Epithelial cell of prostate (primary cell): ENCODE measurements around the gene SNRPD3.
"Not testable (repeated sequence)": the region's sequence is repeated elsewhere in the genome, so short reads cannot be mapped to it uniquely, and the experiment has no call there.

Experiments
- DNase-seq: peaks from one replicate; pipeline ENCODE4 v3.0.0-alpha.2; 2011; ENCODE audit warnings: low read depth, low spot score
- H3K27ac ChIP-seq: fragments of 450-650 bp; 2 replicates; pipeline ENCODE4 v1.5.1; 2017; ENCODE audit warnings: mild to moderate bottlenecking

The SNRPD3 gene

GRCh38 chr22:24589518-24590030 lies 33.8 kb downstream of the SNRPD3 start:
- no peak for DNase-seq
- H3K27ac ChIP-seq: no peak overlapping the region

- no peak overlapping the region for H3K27ac ChIP-seq
- DNase-seq: no peak
These were observed 34.9 kb downstream of the SNRPD3 start for GRCh38 chr22:24590596-24591173.

- DNase-seq: no peak
- H3K27ac ChIP-seq: no peak overlapping the region
These were observed 35.6 kb downstream of the SNRPD3 start for GRCh38 chr22:24591286-24591830.

DNA sequence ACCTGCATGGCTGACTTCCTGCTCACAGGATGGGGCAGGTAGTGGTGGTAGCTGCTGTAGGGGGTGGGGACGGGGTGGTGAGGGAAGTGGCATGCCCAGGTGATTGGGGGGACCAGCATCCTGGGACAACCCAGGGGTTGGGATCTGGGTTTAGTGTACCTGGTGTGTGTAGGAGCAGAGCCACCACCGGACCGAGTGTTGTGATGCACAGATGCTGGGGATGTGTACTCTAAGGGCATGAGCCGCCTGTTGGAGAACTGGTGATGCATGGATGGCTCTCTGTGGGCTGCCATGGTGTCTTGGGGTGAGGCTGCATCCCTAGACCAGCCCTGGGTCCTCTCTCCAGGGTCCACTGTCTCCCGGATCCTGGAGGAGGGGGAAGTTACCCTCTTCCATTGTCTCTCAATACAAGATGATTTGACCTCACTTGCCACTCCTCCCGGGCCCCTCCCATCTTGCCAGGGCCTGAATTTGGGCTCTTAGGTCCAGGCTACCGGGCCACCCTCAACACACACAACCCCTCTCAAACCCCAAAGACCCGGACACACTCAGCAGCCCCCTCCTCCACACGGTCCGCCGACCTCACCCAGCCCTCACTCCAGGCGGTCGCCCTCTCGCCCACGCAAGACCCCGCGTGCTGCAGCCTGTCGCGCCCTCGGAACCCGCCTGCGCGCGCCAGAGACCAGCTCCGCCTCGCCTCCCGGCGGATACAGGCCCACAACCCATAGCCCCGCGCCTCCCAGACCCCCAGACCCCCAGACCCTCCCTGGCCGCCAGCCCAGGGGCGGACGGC lies 36.5 kb downstream of the SNRPD3 start:
- DNase-seq: no peak
- peak overlapping the region; percentile 37 for H3K27ac ChIP-seq

DNA sequence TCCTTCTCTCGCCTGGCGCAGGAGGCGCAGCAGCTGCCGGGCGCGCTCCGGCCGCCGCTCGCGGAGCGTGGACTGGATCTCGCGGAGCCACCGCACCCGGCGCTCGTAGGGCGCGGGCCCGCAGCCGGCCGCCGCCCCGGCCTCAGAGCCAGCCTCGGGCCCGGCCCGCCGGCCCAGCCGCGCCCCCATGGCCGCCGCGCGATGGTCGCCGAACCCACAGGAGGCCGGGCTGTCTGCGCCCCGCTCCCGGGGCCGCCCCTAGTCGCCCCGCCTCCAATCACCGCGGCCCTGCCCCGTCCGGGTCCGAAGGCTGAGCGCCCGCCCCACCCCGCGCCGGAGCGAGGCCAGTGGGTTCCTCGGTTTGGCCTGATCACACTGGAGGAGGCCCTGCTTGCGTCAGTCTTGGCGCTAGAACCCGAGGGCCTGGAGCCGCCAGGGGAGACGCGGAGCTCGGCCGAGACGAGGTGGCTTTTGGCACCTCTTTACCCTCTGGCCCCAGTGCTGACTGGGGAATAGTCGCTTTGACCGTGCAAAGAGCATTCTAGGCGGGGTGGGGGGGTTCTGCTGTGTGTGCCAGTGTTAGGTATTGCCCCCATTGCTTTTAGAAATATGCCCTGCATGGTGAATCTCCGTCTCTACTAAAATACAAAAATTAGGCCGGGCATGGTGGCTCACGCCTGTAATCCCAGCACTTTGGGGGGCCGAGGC lies 37.2 kb downstream of the SNRPD3 start, which contains the start of gene LRRC75B:
LRRC75B (minus strand) TSS at position 223 of the 708 bp plus-strand sequence; CDS start at position 189, 34 bp downstream.
- H3K27ac ChIP-seq: peak within 1 kb of the TSS; percentile 37
- DNase-seq: no peak

DNA sequence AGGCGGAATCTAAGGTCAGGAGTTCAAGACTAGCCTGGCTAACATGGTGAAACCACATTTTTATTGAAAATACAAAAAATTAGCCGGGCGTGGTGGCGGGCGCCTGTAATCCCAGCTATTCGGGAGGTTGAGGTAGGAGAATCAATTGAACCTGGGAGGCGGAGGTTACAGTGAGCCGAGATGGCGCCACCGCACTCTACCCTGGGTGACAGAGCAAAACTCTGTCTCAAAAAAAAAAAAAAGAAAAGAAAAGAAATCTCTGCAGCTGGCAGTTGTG lies 37.7 kb downstream of the SNRPD3 start:
- not testable (repeated sequence) for DNase-seq
- H3K27ac ChIP-seq: peak overlapping the region; percentile 37

GRCh38 chr22:24593836-24594568 lies 38.2 kb downstream of the SNRPD3 start:
- DNase-seq: no peak
- H3K27ac ChIP-seq: no peak overlapping the region

DNA sequence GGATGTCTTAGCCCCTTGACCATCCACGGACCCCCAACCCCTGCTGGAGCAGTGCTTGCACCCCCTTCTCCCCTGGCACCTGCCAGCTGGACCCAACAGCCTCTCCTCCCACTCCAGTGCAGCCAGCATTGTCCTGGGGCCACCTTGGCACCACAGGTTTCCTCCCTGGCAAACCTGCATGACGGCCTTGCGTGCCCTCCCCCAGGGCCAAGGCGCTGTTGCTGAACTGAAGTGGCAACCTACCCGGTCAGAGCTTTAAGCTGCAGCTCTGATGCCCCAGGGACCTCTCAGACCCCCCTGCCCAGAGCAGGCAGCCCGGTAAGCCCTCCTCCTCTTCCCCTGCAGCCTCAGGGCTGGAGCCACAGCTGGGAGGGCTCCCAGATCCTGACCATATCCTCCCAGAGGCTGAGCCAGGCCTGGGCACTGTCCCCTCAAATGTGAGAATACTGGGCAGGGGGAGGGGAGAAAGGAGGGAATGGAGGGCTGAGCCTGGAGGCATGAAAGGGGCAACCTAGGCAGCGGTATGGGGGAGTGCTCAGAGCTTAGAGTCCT lies 38.8 kb downstream of the SNRPD3 start:
- no peak overlapping the region for H3K27ac ChIP-seq
- DNase-seq: no peak

DNA sequence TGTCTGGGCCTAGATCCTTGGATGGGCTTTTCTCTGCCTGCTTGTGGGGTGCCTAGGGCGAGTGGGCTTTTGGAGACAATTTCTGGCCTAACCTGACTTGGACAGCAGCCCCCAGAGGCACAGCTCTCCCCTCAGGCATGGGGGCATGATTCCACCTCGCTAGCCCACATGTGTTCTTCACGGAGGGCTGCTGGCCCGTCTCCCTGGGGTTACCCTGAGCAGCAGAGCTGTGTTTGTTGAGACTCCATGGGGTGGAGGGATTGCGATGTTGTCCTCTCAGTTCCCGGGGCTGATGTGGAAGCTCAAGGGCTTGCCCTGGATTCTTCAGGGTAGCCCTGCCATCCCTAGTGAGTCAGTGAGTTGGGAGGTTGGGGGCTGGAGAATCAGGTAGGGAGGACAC lies 39.4 kb downstream of the SNRPD3 start:
- H3K27ac ChIP-seq: no peak overlapping the region
- no peak for DNase-seq

GRCh38 chr22:24595863-24596262 lies 40.1 kb downstream of the SNRPD3 start:
- no peak overlapping the region for H3K27ac ChIP-seq
- DNase-seq: no peak

DNA sequence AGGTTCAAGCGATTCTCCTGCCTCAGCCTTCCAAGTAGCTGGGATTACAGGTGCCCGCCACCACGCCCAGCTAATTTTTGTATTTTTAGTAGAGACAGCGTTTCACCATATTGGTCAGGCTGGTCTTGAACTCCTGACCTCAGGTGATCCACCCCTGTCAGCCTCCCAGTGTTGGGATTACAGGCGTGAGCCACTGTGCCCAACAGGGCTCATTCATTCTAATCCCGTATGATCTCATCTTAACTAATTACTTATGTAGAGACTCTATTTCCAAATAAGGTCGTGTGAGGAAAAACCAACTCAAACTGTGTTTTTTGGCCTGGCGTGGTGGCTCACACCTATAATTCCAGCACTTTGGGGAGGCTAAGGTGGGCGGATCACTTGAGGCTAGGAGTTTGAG lies 41.3 kb downstream of the SNRPD3 start:
- H3K27ac ChIP-seq, DNase-seq: not testable (repeated sequence)

GRCh38 chr22:24599514-24599913 lies 43.7 kb downstream of the SNRPD3 start:
- H3K27ac ChIP-seq: no peak overlapping the region
- no peak for DNase-seq

DNA sequence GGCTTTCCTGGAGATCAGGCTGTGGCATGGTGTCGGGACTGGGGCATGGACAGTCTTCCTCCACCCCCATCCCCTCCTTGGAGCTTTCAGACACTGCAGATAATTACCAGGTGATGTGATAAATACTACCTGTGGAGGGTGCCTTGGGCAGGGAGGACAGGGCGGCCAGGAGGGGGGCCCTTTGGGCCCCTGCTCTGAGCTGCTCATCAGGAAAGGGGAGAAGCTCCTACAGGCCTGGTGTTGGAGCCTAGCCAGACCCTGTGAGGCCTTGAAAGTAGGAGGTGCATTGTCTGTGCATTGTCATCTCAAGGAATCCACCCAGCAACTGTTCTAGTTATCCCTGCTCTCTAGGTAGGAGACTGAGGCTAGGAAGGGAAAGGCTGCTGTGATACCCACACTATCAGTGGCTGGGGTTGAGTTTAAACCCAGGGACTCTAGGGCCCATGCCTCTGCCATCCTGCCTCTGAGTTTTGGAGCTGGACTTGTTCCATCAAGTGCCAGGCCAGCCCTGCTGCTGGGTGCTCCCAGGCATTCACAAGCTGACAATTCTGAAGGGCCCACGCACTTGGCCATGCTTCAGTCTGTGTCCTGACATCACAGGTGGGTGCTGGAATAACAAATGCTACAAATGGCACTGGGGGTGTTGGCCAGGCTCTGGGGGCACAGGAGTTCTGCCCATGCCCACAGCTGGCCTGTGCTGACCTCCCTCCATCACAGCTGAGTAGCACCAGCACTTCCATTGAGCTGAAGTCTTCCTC lies 44.3 kb downstream of the SNRPD3 start:
- not testable (repeated sequence) for H3K27ac ChIP-seq, DNase-seq

DNA sequence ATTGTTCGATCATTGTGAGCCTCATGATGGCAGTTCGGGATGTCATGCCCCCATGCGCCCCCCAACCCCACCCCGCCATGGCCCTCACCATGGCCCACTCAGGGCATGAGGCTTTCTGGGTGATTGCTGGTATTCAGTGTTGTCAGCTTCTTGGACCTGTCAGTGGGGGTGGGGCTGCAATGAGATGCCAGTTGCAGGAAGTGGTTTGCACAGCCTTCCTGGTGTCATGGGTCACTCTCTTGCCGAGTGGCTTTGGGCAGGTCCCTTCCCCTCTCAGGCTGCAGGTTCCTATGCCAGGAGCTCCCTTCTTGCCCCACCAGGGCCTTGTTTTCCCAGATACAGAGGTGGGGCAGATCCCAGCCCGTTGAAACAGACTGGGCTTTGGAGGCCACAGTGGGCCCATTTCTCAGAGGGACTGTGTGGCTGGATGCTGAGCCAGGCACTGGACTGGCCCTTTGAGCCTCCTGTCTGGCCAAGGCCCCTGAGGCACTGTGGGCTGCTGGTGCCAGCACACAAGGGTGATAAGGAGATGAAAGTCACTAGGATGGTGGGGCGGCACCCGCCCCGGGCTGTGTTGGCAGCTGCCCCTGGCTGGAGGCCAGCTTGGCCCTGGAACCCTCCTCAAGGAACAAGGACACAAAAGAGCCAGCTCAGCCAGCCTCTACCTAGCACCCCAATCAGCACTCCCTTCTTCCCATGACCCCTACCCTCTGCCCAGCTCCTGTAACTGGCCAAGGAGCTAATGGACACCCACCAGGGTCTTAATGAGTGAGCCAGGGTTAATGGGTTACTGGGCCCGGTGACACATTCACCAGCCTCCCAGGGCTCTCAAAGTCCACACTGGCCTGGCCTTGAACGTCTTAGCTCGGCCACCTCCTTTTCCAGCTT lies 45.7 kb downstream of the SNRPD3 start:
- DNase-seq: no peak
- no peak overlapping the region for H3K27ac ChIP-seq

DNA sequence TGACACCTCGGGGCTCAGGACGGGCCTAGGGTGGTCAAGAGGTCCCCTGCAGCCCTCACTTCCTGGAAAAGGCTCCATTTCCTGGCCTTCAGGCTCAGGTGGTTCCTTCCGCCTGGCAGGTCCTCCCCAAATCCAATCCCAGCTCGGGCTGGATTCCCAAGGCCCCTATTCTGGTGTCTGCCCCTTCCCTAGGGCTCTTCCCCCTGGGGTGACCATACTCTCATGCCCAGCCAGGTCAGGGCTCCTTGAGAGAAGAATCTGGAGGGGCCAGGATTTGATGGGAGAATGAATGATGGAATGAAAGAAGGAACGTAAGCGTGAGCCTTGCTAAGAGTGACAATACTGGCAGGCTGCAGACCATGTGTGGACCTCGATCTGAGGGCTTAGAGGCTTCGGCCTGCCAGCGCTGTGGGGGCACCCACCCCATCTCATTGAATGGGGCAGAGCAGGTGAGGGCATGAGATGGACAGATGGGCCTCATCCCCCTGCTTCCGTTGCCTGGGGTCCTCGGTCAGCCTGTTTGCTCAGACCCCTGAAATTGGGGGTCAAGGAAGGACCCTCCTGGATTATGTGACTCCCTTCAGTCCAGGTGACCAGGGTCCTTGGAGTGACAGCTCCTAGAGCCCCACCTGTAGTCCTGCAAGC lies 46.4 kb downstream of the SNRPD3 start:
- H3K27ac ChIP-seq, DNase-seq: not testable (repeated sequence)

DNA sequence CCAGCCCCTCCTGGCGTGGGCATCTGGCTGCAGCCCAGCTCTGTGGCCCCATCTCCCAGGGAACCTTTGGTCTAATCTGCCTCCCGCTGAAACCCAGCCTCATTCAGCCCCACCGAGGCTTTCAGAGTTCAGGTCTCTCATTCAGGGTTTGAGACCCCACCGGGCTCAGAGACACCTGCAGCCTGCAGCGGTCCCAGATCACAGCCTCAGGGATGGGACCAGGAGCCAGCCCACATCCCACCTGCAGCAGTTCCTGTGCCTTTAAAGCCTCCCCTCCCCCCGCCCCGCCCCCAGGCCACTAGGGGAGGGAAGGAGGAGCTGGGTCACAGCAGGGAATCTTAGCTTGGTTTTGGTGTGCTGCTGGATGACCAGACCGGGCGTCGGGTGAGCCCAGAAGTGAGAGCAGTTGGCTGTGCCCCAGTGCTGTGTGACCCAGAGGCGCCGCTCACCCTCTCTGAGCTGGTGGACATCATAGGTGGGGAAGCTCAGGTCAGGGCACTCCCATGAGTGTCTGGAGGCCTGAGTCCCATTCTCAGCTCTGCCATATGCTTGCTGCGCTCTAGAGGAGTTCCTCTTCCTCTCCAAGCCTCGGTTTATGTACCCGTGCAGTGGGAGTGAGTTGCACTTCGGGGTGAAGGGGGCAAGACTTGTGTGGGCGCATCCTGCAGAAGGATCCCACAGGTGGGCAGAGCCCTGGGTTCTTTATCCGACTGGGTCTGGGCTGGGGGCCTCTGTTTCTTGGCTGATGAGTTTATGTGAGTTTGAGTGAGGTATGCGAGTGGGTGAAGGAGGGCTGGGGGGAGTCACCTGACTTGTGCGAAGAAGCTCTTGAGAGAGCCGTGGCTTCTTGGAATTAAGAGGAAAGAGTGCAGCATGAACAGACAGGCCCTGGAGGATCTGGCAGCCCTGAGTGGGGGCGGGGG lies 47.3 kb downstream of the SNRPD3 start, which contains the start of gene GGT1:
GGT1 (plus strand) TSS at position 347 of the 923 bp plus-strand sequence. CDS start 7,889 bp downstream, outside the sequence.
- DNase-seq, H3K27ac ChIP-seq: not testable (repeated sequence)
